Measurements from ENCODE around the gene CLDN7.

Gene CLDN7

GRCh38 chr17:7285679-7286078 is 23.4 kb upstream of the CLDN7 start:
- DNase-seq = no peak

GRCh38 chr17:7284911-7285310 is 22.6 kb upstream of the CLDN7 start:
- DNase-seq = no peak

DNA sequence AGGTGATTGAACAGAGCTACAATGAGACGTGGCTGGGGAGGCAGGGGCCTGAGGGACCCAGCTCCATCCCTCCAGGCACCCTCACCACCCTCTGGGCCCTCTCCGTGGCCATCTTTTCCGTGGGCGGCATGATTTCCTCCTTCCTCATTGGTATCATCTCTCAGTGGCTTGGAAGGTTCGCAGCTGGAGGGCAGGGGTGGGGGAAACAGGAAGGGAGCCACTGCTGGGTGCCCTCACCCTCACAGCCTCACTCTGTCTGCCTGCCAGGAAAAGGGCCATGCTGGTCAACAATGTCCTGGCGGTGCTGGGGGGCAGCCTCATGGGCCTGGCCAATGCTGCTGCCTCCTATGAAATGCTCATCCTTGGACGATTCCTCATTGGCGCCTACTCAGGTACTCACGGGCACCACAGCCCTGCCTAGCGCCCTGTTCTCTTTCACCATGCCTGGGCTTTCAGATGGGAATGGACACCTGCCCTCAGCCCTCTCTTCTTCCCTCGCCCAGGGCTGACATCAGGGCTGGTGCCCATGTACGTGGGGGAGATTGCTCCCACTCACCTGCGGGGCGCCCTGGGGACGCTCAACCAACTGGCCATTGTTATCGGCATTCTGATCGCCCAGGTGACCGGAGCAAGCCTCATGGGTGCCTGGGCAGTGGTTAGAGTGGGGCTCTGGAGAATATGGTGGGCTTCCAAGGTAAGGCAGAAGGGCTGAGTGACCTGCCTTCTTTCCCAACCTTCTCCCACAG is 21.4 kb upstream of the CLDN7 start:
- DNase-seq = no peak

DNA sequence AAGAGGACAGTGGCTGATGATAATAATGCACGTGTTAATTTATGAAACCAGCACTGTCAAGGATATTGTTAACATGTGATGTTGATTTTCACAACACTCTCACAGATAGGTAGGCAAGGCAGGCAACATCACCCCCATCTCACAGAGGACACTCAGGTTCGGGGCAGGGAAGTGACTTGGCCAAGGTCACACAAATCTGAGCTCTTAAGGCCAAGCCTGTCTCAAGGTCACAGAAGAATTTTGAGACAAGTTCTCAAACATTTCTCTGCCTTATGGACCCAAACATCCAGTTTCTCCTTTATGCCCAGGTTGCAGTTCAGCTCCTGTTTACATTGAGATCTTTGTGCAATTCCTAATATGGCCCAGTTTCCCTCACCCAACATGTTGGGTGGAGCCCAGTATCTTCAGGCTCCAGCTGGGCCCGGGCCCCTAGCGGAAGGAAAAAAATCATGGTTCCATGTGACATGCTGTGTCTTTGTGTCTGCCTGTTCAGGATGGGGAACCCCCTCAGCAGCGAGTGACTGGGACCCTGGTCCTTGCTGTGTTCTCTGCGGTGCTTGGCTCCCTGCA is 20.6 kb upstream of the CLDN7 start:
- DNase-seq = no peak

GRCh38 chr17:7281953-7282751 is 19.9 kb upstream of the CLDN7 start:
- DNase-seq = peak; percentile 31

- DNase-seq = peak; percentile 86
Observed at GRCh38 chr17:7281074-7281952, 19.0 kb upstream of the CLDN7 start, which contains the start of gene SLC2A4. TSS of gene SLC2A4 (plus strand) at chr17:7281718. CDS start at chr17:7281935, 217 bp downstream.

GRCh38 chr17:7280519-7281073 is 18.3 kb upstream of the CLDN7 start:
- peak; percentile 88 for DNase-seq

GRCh38 chr17:7279448-7279847 is 17.2 kb upstream of the CLDN7 start:
- no peak for DNase-seq

DNA sequence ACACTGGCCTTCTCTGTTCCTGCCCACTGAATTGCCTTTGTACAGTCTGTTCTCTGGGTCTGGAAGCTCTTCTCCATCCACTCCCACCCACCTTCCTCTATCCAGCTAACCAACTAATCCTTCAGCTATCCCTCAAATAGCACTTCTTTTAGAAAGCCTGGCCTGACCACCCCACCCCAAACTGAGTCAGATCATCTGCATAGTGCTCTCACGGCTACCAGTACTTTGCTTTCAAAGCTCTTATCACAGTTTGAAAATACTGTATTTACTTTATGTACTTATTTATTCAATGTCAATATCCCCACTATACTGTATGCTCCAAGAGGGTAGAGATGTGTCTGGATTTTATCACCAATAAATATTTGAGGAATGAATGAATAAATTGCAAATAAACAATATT is 4.5 kb upstream of the CLDN7 start:
- DNase-seq = no peak

- no peak for DNase-seq
Observed at GRCh38 chr17:7263801-7264078, 1.5 kb upstream of the CLDN7 start.

GRCh38 chr17:7262935-7263800 is 890 bp upstream of the CLDN7 start:
- no peak for DNase-seq

DNA sequence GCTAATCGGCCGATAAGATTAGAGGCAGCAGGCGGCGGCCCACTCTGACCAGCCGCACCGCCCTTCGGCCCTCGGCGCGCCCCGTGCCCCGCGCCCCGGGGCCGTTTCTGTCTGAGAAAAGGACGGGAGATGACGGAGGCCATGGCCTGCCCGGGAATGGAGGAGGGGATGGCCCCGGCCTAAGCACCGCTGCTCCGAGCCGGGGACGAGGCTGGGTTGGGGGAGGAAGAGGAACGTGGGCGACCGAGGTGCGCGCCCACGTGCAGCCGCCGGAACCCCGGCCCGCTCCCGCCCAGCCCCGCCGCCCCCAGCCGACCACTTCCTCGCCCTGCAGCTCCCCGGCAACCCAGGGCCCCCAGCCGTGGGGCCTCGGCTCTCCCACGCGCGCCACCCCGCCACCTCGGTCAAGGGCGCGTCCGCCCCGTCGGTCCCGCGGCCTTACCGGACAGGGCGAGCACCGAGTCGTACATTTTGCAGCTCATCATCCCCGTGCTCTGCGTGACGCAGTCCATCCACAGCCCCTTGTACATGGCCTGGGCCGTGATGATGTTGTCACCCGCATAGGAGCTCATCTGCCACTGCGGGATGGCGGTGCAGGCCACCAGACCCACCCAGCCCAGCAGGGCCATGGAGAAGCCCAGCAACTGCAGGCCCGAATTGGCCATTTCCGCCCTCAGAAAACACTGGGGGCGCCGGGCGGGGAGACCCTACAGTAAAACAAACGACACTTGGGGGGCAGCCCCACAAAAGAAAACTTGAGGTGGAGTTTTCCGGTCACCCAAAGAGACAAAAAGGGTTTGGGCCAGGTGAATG is 693 bp downstream of the CLDN7 start:
- DNase-seq = peak; percentile 52

DNA sequence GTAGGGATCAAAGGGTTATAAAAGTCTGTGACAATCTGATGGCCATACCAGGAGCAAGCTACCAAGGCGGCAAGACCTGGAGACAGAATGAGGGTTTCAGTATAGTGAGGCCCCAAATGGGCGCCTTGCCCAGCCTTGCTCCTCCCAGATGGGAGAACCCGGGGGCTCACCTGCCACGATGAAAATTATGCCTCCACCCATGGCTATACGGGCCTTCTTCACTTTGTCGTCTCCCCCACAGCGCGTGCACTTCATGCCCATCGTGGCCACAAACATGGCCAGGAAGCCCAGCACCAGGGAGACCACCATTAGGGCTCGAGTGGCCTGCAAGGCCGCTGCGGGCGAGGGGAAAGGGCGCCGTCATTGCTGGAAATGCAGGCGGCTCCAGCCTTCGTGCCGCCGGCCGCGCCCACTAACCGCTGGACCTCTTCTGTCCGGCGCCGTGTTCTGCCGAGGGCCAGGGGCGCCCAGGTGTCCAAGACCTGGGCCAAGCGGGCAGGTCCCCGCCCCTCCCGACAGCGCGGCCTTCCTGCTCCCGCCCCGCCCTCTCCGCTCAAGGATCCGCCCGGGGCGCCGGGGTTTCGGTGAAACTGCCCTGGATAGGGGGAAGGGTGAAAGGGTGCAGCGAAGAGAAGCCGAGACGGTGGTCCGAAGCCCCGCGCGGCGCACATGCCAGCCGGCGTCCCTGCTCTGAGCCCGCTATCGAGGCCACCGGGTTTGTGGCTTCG is 1.5 kb downstream of the CLDN7 start:
- DNase-seq = peak; percentile 50

DNA sequence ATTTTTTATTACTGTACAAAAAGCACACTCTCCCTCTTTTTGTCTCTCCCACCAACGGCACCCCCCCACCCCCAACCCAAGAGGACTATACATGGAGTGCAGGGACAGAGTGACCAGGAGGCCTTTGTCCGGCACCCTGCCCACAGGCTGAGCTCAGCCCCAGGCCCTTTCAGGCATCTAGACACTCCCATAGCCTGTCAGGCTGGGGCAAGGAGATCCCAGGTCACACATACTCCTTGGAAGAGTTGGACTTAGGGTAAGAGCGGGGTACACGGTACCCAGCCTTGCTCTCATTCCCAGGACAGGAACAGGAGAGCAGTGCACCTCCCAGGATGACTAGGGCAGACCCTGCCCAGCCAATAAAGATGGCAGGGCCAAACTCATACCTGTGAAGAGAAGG is 2.1 kb downstream of the CLDN7 start:
- no peak for DNase-seq

GRCh38 chr17:7259555-7259889 is 2.8 kb downstream of the CLDN7 start:
- DNase-seq = no peak

DNA sequence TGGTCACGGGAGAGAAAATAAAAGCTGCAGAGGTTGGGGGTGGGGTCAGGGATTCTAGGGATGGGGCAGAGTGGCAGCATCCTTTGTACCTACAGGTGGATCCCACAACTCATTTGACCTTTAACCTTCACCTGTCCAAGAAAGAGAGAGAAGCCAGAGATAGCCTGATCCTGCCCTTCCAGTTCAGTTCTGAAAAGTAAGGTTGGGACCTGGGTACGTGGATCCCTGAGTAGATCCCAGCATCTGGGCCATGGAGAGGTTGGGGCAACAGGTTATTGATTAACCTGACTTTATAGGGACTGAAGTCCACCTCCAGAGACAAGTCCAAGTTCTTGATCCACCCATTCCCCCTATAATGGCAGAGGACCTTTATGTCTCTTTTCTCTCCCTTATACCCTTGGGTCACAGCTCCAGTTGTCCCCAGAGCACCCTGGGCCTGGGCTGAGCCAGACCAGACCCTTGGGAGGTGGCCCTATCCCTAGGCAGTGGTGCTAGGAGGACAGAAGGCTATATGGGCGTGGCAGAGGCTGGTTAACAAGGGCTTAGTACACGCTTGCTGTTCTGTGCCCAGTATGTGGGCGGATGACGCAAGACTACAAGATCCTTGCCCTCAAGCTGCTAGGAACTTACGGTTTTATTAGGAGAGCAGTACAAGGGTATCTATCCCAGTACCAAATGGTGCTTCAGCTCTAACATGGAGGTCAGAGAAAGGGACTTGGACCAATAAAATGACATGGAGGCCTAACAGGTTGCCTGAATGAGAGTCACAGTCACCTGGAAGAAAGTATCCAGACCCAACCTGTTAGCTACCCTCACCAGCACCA is 3.3 kb downstream of the CLDN7 start:
- no peak for DNase-seq

- no peak for DNase-seq
Observed at GRCh38 chr17:7256766-7257456, 5.4 kb downstream of the CLDN7 start.

DNA sequence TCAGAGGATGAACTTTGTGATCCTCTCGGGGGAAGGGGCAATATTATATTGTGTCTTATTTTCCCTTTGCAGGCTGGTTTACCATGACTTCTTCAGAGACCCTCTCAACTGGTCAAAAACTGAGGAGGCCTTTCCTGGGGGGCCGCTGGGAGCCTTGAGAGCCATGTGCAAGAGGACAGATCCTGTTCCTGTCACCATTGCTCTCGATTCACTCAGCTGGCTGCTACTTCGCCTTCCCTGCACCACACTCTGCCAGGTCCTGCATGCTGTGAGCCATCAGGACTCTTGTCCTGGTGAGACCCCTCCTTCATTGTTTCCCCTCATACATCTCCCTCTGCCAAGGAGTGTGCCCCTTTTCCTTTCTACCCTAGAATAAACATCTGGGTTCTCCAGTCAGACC is 7.8 kb downstream of the CLDN7 start:
- no peak for DNase-seq

DNA sequence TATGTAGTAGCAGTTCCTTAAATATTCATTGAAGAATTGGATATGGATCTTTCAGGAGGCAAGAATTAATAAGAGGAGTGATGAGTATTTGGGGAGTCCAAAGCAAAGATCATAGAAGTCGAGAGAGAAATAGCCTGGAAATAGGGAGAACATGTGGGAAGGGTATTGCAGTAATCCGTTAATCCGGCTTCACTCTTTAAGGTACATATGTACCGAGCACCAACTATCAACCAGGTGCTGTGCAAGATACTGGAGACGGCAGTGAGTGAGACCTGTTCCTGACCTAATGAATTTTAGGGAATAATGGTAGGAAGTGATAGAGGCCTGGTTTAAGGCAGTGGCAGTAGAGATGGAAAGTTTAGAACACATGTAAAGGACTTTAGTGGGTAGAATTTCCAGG is 9.2 kb downstream of the CLDN7 start:
- DNase-seq = no peak
